ENCODE measurements around the gene ALKBH1.
A peak's percentile ranks its signal among the peaks of the same experiment; 100 is the strongest.
"Not testable (repeated sequence)": the region's sequence is repeated elsewhere in the genome, so short reads cannot be mapped to it uniquely, and the experiment has no call there.

ALKBH1 gene

GRCh38 chr14:77673193-77673592, 34.6 kb downstream of the ALKBH1 start:
- no peak for DNase-seq

DNA sequence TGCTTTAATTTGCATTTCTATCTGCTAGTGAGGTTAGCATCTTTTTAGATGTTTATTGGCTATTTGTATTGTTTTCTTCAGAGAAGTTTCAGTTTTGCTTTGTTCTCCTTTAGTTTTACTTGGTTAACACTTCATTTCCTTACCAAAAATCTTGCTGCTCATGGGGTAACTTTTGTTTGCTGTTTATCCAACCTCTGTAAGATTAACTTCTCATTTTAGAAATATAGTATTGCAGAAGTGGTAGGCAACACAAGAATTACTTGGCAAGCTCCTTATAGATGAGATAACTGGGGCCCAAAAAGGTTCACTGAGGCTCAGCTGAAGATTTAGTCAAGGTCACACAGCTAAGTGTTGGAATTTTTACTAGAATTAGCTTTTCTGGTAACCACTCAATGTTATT, 40.5 kb downstream of the ALKBH1 start:
- DNase-seq, result no peak

GRCh38 chr14:77663293-77663692, 44.5 kb downstream of the ALKBH1 start:
- DNase-seq, result no peak

- DNase-seq, result not testable (repeated sequence)
Observed at GRCh38 chr14:77661562-77661961, 46.3 kb downstream of the ALKBH1 start.

- DNase-seq, result no peak
Observed at GRCh38 chr14:77660754-77661153, 47.1 kb downstream of the ALKBH1 start.

GRCh38 chr14:77659831-77660230, 48.0 kb downstream of the ALKBH1 start:
- DNase-seq, result no peak

- no peak for DNase-seq
Observed at GRCh38 chr14:77657280-77657679, 50.5 kb downstream of the ALKBH1 start.

DNA sequence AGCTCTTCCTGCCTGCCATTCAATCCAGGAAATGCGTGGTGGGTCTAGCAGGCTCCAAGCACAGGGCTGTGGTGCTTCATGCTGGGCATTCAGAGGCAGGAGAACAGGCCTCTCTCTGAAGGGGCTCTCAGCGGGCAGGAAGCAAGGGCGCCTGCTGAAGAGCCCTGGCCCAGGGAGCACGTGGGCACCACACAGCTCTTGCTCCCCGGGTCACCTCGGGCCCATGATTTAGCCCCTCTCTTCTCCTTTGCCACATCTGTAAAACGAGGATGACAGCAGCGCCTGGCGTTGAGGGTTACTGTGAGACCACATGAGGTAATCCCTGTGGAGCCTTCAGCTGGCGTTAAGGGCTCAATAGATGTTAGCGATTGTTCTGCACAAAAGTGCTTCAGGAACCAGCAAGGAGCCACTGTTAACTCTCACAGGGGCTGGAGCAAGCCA, 53.8 kb downstream of the ALKBH1 start:
- no peak for DNase-seq

DNA sequence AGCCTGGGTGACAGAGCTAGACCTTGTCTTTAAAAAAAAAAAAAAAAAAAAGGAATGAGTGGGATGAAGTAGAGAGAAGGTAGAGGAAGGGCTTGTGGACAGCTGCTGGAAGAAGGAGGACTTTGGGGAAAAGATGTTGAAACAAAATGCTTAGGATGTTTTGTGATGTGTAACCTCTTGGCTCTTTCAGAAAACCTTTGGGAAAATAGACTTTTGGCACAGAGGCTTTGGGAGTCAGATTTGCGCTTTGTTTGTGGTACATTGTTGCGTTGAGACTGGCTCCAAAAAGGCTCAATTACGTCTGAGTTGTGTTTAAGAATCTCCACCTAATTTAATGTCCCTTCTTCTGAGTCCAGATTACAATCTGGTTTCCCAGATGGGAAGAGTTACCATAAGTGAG, 58.5 kb downstream of the ALKBH1 start:
- DNase-seq, result no peak

- no peak for DNase-seq
Observed at GRCh38 chr14:77648520-77649200, 59.2 kb downstream of the ALKBH1 start.

DNA sequence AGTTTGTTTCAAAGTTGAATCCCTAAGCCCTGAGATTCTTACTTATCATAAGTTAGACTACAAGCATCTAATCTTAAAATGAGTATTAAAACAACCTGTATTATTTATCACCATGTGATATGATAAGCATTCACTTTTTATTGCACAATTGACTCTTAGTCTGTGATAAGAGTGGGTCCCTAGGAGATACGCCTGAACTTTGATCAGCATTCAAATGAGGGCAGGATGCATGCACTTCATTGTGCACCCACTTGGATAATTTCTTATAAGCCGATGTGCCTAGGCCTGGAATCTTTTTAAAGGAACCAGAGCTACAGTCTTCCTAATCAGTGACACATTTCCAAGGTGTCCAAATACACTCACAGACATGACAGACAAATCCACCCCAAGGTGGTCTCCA, 60.0 kb downstream of the ALKBH1 start:
- no peak for DNase-seq

GRCh38 chr14:77646907-77647306, 60.9 kb downstream of the ALKBH1 start:
- DNase-seq, result no peak

DNA sequence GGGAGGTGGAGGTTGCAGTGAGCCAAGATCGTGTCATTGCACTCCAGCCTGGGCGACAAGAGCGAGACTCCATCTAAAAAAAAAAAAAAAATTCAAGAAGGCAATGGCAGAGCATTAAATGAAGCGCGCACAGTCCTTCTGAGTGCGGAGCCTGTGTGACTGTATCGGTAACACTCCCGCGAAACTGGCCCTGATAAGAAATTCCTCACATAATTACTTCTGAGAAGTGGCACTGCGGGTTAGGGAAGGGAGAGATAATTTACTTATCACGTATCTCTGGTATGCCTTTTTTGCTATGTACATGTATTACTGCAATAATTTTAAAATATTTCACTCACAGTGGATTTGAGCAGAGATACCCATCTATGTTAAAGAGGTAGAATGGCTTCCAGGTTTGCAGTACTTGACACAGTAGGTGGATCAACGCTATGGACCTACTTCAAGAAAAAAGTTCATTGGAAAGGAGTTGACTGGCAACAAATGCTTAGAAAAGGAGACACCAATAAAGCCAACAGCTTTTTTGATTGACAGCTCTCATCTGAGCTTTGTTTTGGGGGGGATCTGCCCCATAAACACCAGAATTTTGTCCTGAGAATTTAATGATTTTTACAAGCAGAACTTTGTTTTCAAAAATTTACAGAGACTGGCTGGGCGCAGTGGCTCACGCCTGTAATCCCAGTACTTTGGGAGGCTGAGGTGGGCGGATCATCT, 62.1 kb downstream of the ALKBH1 start:
- DNase-seq, result no peak

DNA sequence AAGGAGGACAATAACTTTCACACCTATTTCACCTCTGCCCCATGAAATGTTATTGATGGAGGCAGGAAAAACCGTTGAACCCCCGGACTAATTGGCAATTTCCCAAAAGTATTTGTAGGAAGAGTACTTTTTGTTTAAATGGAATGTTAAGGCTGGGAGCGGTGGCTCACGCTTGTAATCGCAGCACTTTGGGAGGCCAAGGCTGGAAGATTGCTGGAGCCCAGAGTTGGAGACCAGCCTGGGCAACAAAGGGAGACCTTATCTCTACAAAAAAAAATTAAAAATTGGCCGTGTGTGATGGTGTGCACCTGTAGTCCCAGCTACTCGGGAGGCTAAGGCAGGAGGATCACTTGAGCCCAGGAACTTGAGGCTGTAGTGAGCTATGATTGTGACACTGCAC, 65.4 kb downstream of the ALKBH1 start:
- no peak for DNase-seq

- DNase-seq, result peak; percentile 75
Observed at GRCh38 chr14:77641534-77642341, 66.1 kb downstream of the ALKBH1 start.

- DNase-seq, result no peak
Observed at GRCh38 chr14:77640756-77641533, 66.9 kb downstream of the ALKBH1 start.

DNA sequence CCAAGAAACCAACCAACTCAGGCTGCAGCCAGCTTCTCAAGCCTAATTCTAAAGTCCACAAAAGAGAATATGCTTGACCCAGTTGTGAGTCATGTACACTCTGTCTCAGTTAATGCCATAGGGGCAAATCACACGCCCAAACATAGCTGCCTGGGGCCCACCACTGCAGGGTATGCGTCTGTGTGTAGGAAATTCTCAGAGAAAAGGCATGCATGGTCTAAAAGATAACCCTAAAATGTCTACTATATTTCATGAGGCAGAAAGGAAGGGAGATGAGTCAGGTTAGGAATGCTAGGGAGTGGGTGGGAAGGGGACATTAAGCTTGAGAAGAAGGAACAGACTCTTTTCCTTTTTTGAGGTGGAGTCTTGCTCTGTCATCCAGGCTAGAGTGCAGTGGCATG, 69.1 kb downstream of the ALKBH1 start:
- no peak for DNase-seq

DNA sequence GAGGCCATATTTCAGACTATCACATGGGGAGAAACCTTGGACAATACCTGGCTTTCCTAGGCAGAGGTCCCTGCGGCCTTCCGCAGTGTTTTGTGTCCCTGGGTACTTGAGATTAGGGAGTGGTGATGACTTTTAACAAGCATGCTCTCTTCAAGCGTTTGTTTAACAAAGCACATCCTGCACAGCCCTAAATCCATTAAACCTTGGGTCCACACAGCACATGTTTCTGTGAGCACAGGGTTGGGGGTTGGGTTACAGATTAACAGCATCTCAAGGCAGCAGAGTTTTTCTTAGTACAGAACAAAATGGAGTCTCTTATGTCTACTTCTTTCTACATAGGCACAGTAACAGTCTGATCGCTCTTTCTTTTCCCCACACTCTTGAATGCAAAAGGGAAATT, 72.0 kb downstream of the ALKBH1 start:
- not testable (repeated sequence) for DNase-seq

- DNase-seq, result not testable (repeated sequence)
Observed at GRCh38 chr14:77635466-77635865, 72.4 kb downstream of the ALKBH1 start.

DNA sequence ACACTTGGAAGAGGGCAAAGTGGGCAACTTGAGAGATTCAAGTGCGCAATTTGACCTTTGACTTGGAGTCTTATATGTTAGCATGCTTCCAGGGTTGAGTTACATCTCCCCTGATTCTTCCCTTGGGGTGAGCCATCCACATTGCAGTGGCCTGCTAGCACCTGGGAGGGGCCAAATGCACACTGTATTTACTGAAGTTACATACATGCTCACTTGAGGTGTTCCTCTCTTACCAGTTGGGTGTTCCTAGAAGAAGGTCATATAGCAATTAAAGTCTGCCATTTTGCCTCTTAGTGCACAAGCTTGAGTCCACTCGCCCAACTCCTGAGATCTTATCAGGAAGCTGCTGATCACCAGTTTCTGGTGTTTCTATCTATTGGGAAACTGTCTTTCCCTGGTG, 77.7 kb downstream of the ALKBH1 start:
- no peak for DNase-seq

- DNase-seq, result no peak
Observed at GRCh38 chr14:77625360-77625759, 82.5 kb downstream of the ALKBH1 start.

DNA sequence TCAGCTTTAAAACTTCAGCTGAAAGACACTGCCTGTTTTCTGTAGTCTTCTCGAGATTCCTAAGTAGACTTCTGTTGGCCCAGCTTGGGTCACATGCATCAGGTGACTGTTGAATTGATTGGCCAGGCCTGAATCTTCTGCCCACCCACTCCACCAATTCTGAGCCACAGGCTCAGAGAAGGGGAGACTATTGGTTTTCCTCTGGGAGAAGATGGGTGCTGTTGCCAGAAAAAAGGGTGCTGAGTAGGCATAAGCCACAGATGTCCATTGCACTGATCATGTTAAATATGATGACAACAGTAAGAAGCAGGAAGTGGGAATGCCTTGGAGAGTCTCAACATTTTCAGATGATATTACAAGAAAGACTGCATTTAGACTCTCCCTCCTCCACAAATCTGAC, 84.6 kb downstream of the ALKBH1 start:
- DNase-seq, result no peak

Measured in left hindlimb (tissue), 1 donor.